GM18907 (cell line): ENCODE data around the gene HOXA4.

Experiments used
- ATAC-seq: cut with Tn5 transposase; IDR thresholded peaks from one replicate; pipeline ENCODE4 v1.9.1; 2021; ENCODE audit warnings: mild to moderate bottlenecking, moderate library complexity; ENCODE audit not compliant: unreplicated experiment

Gene HOXA4

DNA sequence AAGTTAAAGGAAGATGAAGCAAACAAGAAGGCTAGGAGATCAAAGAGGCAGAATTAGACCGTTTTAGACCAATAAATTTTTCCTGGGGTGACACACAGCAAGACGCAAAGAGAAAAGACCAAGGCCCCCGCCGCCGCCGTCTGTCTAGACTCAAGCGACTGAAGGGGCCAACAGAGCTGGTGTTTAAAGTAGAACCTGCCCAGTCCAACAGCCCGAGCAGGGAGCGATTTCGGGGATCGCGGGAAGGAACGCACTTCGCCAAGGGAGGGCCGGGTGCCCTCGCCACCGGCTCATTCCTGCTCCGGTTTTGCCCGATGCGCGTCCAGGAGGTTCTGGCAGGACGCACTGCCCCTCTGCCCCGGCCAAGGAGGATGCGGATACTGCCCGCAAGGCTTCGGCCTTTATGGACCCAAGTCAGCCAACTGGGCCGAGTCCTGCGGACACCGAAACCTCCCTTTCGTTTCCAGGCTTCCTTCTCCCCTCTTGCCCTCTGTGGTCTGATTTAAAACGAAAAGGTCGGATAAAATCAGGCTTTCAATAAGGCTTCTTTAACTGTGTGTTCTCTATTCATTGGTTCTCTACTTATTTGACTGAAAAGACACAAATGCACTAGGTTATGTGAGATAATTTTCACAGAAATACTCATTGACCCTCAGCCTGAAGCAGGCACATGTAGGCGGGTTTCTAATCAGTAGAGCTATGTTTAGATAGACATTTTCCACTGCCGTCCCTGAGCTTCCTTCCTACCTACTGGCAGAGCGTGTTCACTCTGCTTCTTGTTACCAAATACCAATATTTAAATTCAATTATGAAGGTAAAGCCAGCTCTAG, 28.1 kb upstream of the HOXA4 start:
- no peak for ATAC-seq

DNA sequence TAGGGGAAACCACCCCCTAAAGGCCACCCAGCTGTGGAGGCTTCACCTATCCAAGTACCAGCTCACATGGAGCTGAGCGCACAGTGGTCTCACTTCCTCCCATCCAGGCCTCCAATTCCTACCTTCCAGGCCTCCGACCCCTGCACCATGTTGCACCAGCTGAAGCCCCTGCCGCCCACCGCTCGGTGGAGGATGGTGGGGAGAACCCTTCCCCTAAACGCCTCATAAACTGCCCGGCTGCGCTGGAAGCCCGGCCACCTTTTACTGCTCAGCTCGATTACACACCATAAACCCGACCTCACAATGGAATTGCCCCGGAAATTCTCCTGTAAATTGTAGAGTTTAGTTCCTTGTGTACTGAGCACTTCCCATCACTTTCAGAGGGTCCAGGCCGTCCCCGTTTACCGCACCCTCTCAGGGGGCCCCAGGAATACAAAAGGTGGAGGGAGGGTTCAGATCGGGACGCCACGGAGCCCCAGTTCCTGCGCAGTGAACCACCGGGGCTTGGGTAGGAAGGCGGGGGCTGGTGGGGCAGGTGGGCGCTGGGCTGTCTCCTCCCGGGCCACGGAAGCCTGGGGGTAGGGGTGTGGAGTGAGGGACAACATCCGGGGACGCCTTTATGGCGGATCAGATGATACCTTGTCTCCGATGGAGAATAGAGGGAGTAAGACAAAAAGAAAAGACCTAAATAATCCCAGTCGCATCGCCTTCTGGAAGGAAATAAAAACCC, 27.3 kb upstream of the HOXA4 start:
- ATAC-seq = no peak

DNA sequence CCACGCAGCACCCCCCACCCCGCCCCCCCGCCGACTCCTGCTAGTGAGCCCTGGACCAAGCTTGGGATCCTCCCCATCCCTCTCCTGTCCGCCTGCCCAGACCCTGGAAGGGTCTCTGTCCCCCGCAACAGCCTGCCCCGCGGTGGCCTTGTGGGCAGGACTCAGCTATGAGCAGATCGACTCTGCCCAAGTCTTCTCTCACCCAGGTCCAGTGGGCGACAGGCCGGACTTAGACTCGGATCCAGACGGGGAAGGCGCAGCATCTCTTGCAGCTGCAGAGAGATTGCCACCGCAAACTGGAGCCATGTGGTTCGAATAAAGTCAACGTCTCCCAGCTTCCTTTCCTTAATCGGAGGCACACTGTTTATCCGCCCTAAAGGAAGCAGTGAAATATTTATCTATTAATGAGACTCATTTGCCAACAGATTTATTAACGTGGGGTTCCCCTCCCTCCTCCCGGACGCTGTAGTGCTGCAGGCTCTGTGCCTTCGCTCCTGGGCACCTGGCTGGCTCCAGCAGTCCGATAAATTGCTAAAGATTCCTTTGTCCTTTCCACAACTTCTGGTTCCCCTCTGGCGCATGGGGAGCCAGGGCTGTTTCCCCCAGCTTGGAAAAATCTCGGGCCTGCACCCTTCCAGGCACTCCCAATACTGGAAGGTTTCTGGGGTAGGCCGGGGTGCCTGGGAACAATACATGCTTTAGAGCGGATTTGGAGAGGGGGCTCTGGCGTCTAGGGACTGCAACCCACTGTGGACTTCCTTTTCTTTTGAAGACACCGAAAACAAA, 26.6 kb upstream of the HOXA4 start:
- no peak for ATAC-seq

DNA sequence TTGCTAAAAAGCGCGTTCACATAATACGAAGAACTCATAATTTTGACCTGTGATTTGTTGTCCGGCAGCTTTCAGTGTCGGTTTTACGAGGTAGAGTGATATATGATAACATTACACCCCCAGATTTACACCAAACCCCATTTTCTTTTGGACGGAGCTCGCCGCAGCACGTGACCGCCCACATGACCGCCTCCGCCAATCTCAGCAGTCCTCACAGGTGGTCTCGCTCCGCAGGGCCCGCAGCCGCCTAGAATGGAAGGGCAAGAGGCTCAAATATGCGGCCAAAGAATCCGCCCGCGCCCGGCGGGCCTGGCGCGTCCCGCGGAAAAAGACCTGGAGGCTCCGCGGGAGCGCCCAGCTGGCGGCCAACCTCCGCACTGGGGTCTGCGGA, 25.9 kb upstream of the HOXA4 start, which contains the start of gene HOXA7:
TSS of gene HOXA7 (minus strand) at position 168 of the 391 bp plus-strand sequence. CDS start at position 38, 130 bp downstream.
- no peak for ATAC-seq

DNA sequence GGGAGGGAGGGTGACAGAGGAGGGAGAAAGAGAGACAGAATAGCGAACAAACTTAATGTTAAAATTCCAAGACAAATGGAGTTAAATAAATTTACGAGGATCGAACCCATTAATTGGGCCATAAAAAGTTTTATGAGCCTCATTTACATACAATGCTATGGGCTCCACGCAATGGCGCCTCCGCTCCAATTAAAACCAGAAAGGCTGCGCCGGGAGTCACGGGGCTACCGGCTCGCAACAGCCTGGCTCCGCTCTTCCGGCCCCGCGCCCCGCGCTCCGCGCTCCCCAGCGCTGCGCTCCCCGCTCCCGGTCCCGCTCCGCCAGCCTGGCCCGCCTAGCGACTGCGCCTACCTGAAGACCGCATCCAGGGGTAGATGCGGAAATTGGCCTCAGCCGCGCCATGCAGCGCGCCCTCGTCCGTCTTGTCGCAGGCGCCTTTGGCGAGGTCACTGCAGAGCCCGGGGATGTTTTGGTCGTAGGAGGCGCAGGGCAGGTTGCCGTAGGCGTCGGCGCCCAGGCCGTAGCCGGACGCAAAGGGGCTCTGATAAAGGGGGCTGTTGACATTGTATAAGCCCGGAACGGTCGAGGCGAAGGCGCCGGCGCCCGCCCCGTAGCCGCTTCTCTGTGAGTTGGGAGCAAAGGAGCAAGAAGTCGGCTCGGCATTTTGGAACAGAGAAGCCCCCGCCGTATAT, 25.4 kb upstream of the HOXA4 start:
- no peak for ATAC-seq

DNA sequence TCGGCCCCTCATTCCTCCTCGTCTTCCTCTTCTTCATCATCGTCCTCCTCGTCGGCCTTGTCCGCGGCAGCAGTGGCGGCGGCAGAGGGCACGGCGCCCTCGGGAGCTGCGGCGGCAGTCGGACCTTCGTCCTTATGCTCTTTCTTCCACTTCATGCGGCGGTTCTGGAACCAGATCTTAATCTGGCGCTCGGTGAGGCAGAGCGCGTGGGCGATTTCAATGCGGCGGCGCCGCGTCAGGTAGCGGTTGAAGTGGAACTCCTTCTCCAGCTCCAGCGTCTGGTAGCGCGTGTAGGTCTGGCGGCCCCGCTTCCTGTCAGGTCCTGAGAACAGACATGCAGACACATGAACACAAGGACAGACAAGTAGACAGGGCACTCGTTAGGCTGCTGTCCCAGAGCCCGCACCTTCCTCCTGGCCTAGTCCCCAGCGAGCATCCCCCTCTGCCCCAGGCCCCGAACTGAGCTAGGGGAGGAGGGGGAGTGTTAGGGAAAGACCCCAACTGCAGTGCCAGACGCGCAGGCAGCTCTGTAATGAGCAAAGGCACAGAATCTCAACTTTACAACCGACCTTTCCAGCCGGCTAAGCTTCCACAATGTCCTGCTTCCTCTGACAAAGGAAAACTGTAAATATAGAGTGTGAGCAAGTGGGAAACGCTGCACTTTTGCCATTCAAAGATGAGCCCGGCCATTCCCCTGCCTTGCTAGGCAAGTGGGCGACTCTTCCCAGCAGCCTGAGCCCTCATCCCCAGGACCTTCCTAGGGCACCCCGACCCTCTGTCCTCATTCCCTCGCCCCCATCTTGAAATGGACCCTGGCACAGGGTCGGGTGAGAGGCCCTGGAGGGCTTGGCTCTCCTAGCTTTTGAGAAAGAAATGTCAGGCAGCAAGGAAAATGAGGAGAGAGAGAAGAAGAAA, 24.6 kb upstream of the HOXA4 start:
- ATAC-seq = no peak

DNA sequence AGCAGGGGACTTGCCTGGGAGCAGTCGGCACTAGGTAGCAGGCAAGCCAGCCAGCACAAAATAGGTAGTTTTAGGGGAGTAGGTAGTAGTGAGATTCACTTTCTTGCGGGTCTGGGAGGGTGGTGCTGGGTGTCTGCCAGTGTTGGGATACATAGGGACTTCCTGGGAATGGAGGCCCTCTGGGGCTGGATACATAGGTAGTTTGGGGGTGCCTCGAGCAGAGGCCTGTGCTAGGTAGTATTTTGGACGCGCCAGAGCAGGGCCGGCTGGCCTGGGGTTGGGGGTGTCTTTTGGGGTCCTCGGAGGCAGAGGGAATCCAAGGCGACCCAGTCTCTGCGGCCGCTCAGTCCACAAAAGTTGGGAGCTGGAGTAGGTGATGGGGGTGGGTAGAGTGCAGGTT, 23.8 kb upstream of the HOXA4 start:
- no peak for ATAC-seq

DNA sequence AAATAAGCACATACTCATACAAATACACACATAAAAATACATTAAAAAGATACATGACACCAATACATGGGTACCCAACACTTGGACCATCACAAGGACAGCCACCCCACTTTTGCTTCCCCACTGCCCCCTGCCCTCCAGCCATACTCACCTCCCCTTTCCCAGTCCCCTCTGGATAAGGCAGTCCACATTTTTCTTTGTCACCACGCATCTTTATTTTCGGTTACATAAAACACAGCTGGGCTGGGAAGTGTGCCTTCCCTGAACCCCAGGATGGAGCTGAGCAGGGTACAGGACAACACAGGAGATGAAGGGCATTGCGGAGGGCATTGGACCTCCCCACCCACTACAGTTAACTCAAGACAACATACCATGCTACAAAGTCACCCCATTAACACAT, 23.0 kb upstream of the HOXA4 start:
- no peak for ATAC-seq

DNA sequence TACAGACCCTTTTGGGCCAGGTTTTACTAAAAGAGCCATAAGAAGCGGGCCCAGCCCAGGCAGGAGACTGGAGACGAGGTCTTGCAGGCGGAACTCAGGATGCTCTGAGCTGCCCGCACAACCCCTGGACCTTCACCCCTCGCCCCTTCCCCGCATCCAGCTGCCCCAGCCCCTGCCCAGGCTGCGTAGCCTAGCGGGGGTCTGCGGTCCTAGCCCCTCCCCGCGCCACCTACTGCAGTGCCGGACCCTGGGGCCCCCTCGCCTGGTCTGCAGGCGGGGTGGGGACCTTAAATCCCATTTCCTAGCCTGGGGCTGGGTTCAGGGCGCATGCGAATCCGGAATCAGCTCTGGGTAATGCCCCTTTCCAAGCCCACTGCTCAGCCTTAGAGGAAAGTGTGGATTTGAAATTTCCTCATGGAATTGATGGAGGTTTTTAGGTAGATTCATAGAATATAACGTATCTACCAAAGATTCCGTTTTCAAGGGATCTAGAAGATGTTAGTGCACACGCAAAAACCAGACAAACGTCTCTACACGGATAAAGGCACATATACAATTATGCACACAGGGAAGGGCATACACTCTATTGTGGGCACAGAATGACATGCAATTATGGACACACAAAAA, 22.4 kb upstream of the HOXA4 start:
- no peak for ATAC-seq

DNA sequence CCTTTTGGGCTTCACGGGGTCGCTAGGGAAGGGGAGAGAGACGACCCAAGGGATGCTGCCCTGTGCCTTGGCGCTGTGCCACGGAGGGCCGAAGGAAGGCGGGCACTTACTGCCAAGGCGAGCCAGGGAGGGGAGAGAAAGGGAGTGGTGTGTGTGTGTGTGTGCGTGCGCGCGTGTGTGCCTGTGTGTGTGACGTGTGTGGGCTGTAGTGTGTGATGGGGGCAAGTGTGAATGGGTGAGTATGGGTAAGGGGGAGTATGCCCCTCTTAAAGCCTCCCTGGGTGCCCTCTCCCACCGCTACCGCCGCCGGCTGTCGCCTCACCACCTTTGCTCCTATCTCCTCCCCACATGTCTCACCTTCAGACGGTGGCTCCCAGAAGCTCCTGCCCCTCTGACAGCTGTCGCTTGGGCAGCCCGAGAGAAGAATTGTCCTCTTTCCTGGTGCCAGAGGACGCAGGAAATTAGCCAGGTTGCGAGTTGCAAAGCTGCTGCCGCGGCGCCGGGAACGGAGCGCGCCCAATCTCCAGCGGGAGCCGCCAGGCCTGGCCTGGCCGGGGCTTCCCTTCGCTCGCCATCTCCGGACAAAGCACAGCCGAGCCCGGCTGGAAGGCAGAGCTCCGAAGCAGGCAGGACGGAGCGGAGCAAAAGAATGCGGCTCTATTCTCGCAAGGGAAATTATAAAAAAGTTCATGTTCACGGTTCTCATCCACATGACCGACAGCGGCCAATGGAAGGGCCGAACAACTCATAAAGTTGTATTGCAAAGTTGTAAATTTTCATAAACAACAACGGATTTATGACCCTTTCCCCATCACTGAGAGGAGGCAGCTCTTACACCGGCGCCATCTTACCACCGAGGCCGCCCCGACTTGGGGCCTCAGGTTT, 21.6 kb upstream of the HOXA4 start, which contains the start of gene HOXA3:
TSS of gene HOXA3 (minus strand) at position 653 of the 885 bp plus-strand sequence. CDS start 41,943 bp downstream, outside the sequence.
- no peak for ATAC-seq

DNA sequence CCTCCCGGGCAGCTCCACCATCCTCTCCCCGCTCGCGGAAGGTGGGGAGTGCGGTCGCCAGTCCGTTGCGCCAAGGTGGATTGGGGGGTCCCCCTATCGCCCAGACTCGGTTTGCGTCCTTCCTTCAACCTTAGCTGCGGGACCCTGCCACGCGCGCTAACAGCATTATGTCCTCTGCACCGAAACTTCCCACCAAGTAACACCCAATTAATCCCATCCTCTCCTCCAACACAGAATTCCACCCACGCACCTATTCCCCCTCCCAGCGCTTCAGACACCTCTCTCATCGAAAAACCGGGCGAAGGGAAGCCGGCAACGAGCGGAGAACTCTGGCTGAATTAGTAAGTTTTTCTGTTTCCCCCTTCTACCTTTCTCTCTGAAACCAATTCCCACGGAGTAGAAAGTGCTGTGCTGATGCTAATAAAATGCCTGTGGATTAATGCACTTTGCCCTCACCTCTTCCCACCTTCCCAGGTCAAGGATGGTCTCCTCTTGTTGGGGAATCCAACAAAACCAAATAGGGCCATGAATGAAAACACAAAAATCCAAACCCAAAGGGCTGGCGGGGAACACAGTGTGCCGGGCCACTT, 20.9 kb upstream of the HOXA4 start:
- ATAC-seq = no peak

DNA sequence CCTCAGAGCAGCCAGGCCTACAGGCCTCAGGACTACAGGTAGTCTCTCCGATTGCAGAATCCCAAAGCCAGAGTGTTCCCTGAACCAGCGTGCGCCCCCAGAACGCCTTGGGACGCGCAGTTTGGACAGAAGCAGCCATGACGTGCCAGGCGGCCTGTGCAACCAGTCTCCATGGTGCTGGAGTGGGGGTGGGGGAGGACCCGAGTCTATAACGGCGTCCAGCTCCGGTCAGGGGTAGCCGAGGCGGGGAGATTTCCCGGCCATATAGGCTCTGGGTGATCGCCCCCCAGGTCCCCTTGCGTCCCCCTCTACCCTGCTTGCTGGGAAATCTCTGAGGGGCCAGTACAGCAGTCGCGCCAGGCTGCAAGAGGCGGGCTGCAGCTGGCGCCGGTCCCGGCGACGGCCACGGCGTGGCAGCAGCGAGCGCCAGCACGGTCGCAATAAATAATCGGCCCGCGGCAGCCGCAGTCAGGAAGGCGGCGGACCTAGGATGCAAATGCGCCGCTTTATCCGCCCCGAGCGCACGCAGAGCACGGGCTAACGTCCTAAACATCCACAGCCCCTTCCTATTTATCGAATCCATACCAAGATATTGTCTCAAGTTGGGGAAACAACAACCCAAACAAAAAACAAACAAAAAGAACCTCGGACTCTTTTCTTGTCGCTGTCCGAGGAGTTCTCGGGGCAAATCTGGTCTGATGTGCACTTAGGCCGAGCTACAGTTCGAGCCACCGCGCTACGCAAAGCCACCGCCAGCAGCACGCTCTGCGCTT, 20.2 kb upstream of the HOXA4 start:
- peak; percentile 88 for ATAC-seq

DNA sequence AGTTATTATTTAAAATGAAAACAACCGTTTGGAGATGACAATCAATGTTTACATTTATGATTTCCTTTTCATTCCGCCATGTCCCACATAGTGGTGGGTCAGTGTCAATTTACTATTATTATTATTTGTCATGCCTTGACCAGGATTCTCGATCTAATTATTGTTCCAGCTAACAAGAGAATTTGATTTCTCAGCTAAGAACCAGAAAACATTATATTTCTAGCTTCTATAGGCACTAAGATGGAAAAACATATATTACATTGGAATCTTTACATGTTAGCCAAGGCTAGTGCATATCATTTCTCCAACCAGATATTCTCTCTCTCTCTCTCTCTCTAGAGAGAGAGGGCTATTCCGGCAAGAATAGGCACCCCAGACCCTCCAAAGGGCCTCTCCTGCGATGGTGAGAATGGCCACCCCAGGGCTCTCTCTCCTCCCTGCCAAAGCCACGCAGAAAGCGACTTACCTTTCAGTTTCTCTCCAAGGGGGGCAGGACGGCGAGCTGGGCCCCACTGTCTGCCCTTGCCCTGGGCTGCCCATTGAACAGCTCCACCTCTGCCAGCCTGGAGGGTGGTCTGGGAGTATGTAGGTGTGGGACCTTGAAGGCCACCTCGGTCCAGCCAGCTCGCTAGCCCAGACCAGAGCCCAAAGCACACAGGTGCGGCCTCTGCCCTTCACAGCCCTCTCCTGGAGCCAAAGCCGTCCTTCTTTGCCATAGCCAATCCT, 19.4 kb upstream of the HOXA4 start:
- no peak for ATAC-seq

DNA sequence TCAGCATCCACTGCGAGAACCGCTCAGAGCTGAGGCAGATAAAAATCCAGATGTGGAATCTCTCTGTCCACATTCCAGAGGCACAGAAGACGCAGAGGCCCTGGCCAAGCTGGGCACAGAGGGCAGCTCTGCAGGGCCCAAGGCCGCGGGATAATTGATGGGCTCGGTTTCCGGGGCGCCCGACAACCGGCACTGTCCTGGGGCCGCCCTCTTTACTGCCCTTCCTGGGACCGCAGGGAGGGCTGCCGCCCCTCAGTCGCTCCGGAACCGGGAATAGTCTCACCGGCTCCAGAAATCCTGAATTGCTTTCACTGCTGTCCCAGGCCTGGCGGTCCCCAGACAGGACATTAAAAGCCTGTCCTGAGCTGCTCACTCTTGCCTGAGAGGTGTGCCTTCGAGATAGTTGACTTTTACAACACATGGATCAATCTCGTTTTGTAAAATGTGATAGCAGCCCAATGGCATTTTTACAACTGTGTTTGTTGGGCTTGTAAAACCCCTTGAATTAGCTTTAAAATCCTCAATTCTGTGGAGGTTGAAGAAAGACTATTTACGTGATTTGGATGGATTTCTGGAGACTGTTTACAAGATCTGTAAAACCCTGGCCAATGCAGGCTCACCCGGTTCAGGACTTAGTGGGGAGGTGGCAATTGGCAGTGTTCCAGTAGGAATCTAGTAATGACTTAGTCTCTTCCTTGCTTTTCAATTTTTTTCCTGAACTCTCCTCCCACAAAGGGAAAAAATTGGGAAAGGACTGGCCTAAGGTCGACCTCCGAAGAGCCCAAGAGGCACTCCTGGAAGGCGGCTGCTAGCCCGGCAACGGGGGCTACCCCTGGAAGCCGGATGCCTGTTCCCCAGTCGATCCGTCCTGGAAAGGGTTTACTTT, 18.4 kb upstream of the HOXA4 start:
- no peak for ATAC-seq

DNA sequence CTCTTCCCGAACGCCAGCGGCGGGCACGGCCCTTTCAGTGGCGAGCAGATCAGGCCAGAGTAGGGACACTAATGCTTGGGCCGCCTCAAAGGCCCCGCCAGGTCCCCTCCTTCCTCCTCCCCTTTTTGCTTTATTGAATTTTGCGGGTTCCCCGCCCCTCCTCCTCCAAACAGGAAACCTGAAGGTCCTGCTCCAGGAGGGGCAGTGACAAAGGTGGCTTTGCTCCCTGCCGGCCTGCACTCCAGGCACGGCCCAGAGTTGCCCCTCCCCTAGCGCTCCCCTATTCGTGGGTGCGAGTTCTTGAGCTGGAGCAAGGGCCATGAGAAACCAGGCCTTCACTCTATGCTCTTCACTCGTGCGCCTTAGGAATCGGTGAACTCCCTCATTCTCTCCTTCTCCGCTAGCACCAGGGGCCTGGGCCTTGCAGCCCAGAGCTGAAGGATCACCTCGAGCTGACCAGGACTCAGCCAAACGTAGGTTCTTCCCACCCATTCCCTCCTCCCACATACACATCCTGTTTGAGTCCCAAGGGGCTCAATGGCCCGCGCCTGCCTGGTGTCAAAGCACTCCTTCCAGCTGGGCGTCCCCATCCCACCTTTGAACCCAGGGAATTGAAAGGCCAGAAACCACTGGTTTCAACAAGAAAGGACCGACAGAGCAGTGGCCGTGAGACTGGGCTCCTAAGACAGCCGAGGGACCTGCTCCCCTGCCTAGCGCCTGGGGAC, 17.6 kb upstream of the HOXA4 start:
- ATAC-seq = no peak
